ENCODE results near the gene MST1.

DNA sequence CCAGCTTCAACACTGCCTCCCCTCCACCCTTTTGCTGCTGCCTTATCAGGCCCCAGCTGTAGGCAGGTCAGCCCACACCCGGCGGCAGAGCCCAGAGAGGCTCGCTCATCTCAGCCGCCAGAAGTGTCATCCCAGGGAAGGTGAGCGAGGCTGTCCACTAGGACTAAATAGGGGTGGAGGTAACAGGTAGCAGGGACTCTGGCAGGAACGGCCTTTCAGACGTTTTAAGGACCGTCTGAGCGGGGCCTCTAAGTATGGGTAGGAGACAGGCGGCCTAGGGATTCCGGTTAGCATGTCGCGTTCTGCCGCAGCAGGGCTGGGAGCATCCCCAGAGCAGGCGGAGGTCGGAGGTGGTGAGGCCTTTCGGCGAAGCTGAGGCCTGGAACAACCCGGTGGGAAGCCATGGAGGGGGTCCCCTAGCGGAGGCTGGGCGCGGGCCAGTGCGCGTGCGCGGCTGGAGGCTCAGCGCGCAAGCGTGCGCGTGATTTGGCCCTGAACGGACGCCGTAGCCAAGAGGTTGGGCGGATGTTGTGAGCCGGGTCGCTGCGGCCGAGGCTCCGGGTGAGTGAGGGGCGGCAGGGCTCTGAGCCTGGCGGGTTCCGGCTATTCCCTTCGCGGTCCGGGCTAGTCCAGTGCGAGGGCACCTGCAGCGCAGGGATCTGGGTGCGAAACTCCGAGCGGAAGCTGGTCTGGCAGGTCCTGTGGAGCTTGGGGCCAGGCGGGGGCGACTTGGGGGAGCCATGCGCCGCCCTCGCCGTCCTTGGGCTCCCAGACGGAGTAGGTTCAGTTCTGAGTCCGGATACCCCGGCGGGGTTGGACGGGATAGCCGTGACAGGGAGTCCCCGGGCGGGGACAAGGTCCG is at the start of gene MST1, which contains the start of gene RNF123:
- TF ChIP-seq, protein P1, sequence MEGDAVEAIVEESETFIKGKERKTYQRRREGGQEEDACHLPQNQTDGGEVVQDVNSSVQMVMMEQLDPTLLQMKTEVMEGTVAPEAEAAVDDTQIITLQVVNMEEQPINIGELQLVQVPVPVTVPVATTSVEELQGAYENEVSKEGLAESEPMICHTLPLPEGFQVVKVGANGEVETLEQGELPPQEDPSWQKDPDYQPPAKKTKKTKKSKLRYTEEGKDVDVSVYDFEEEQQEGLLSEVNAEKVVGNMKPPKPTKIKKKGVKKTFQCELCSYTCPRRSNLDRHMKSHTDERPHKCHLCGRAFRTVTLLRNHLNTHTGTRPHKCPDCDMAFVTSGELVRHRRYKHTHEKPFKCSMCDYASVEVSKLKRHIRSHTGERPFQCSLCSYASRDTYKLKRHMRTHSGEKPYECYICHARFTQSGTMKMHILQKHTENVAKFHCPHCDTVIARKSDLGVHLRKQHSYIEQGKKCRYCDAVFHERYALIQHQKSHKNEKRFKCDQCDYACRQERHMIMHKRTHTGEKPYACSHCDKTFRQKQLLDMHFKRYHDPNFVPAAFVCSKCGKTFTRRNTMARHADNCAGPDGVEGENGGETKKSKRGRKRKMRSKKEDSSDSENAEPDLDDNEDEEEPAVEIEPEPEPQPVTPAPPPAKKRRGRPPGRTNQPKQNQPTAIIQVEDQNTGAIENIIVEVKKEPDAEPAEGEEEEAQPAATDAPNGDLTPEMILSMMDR (IDR thresholded peaks at IDR 0.05) = peak; percentile 4 to 42 (median 26)
- TF ChIP-seq POLR2AphosphoS5 (IDR thresholded peaks at IDR 0.05) (peak; percentile 64 to 84 (median 77)), EP300 (IDR thresholded peaks at IDR 0.05; ENCODE audit: low read depth) (no peak), POLR2A (IDR thresholded peaks at IDR 0.05) (peak; percentile 51)

Data from transverse colon (tissue), 4 donors.